Activated naive CD8-positive, alpha-beta T cell treated with anti-CD3 and anti-CD28 coated beads for 36 hours (primary cell): Measurements from ENCODE around the gene HOXA3. TPM values are rescaled to one million over a fixed set of nuclear protein-coding genes. Genes with fewer than 3 reads are reported as not detected.

Source experiments
- DNase-seq: peaks from one replicate; pipeline ENCODE4 v3.0.0; 2021
- H3K27ac Mint-ChIP-seq: one replicate; pipeline ENCODE4 v1.8.0; 2022; ENCODE audit warnings: mild to moderate bottlenecking, moderate library complexity, mixed read lengths
- H3K27me3 Mint-ChIP-seq: one replicate; pipeline ENCODE4 v1.8.0; 2022; ENCODE audit warnings: mild to moderate bottlenecking, mixed read lengths
- H3K36me3 Mint-ChIP-seq: one replicate; pipeline ENCODE4 v1.8.0; 2021; ENCODE audit warnings: mild to moderate bottlenecking, mixed read lengths
- H3K4me1 Mint-ChIP-seq: one replicate; pipeline ENCODE4 v1.8.0; 2021; ENCODE audit warnings: mixed read lengths
- H3K4me3 Mint-ChIP-seq: one replicate; pipeline ENCODE4 v1.8.0; 2022; ENCODE audit warnings: mild to moderate bottlenecking, moderate library complexity, mixed read lengths
- H3K9me3 Mint-ChIP-seq: one replicate; pipeline ENCODE4 v1.8.0; 2022; ENCODE audit warnings: mixed read lengths
- total RNA-seq, 2 experiments: library from RNA; stranded (reverse); gene quantifications; one replicate each; pipeline ENCODE4 v1.2.3, GENCODE V29; 2021

HOXA3 gene
- total RNA-seq, 2 experiments from 2014 or later = not detected

DNA sequence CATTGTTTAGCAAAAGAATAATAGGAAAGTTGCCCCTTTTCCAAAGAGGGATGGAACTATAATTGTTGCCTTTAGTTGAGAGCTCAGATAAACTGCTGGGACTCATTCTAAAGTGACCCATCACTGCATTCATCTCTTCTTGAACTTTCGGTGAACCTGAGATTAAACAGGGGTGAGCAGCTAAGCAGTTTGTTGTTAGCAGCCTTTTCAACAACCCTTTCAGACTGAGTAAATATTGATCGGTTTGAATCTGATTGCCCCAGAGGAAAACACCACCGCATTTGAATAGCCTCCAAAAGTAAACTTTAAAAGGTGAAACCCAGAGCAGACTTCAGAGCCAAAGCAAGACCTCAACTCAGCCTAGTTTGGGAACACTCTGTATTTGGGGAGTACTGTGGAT, 61.3 kb downstream of the HOXA3 start:
- peaks cover 99% of the 10 kb centered on the region for H3K27me3 Mint-ChIP-seq
- H3K4me1 Mint-ChIP-seq = peaks cover 14% of the 10 kb centered on the region
- DNase-seq = no peak
- H3K9me3 Mint-ChIP-seq = no peaks in the 10 kb centered on the region
- H3K4me3 Mint-ChIP-seq = no peak overlapping the region
- H3K36me3 Mint-ChIP-seq = no peaks in the 10 kb centered on the region
- no peak overlapping the region for H3K27ac Mint-ChIP-seq

DNA sequence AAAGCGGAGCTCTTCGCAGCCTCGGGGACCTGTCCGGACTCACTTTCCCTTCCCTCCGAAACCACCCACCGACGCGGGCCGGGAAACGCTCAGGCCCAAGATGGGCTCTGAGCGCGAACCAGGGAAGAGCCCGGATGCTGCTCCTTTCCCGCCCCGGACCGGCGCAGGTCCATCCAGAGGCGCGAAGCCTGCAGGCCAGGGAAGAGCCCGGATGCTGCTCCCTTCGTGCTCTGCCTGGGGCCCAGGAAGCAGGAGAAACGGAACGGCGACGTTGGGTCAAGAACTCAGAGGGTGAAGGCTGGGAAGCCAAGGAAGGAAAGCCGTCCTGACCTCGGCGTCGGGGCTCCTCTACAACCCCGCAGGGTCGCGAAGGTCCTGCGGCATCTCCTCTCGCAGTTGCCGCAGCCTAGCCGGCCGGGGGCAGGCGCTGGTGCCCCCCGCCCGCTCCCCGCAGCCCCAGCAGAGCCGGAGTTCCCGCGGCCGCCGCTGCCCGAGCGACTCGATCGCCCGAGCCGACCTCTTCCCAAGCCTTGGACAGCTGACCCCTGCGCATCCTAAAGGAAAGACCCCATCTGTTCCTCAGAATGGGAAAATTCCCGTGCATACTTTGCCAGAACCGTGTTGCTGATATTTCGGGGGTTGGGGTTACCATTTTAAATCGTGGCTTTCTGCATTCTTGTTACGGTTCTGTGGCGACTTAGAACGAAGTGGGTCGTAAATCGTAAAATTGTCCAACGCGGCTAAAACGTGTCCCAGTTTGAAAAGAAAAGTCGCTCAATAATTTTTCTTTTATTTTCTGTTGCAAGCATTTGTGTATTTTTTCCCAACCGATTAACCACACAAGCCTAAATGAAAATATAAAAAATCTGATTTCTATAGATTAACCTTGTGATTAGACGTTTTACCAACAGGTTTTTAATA, 64.1 kb downstream of the HOXA3 start:
- H3K36me3 Mint-ChIP-seq = no peaks in the 10 kb centered on the region
- peak overlapping the region; percentile 32 for H3K4me3 Mint-ChIP-seq
- peaks cover 4% of the 10 kb centered on the region for H3K4me1 Mint-ChIP-seq
- peaks cover 75% of the 10 kb centered on the region for H3K27me3 Mint-ChIP-seq
- DNase-seq = no peak
- H3K27ac Mint-ChIP-seq = no peak overlapping the region
- no peaks in the 10 kb centered on the region for H3K9me3 Mint-ChIP-seq

DNA sequence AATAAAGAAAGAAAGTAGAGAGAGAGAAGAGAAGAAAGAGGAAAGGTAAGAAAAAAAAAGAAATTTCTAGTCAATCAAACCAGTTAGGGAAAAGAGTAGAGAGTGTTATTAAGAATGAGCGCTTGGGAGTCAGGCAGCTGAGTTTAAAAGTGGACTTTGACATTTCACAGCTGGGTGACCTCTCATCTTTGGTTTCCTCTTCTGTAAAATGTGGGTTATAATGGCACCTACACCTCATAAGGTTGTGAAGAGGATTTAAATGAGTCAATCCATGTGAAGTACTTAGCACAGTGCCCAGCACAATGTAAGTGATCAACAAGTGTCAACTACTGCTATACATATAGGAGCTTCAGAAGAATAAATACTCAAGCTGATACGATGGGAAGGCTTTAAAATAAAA, 68.7 kb downstream of the HOXA3 start:
- H3K4me3 Mint-ChIP-seq = no peak overlapping the region
- no peak overlapping the region for H3K27ac Mint-ChIP-seq
- H3K36me3 Mint-ChIP-seq = no peaks in the 10 kb centered on the region
- peaks cover 9% of the 10 kb centered on the region for H3K4me1 Mint-ChIP-seq
- DNase-seq = no peak
- no peaks in the 10 kb centered on the region for H3K9me3 Mint-ChIP-seq
- peaks cover 32% of the 10 kb centered on the region for H3K27me3 Mint-ChIP-seq

DNA sequence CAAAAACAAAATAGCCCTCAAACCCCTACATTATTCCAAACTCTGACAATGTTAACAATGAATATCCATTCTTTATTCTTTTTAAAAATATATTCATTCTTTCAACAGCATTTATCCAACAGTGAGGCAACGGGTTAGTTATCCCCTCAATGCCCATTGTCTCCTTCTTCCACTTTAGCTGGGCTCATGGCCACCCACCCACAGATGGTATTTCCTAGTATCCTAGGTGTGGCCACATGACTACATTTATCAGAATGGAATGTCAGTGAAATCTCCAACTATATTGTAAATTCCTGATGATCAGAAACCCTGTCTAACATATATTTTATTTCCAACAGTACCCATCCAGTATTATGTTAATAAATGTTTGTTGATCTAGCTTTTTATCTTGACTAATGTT, 70.2 kb downstream of the HOXA3 start:
- DNase-seq = no peak
- peaks cover 5% of the 10 kb centered on the region for H3K4me1 Mint-ChIP-seq
- H3K9me3 Mint-ChIP-seq = no peaks in the 10 kb centered on the region
- H3K36me3 Mint-ChIP-seq = no peaks in the 10 kb centered on the region
- H3K4me3 Mint-ChIP-seq = no peak overlapping the region
- H3K27me3 Mint-ChIP-seq = peaks cover 18% of the 10 kb centered on the region
- no peak overlapping the region for H3K27ac Mint-ChIP-seq

DNA sequence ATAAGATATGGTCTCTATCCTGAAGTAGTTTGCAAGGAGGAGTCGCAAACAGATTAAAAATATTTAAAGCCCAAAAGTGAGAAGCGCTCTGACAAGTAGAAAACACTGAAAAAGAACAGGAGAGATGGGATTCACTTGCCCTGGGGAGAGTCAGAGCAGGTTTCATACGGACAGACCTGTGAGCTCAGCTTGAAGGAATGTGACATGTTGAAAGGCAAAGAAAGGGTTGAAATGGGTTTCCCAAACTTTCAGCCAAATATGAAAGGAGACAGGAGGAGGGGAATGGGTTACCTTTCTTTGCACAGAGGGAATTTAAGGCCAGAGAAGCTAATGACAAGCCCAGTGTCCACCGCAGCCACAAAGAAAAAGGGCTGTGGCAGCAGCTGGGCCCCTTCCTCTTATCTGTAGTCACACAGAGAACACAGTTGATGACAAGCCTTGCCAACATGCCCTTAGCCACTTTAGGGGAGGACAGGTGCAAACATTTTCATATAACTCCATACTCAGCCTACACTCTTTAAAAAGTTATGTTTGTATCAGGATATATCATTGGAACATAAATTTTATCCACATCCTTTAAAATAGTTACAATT, 71.4 kb downstream of the HOXA3 start:
- no peak for DNase-seq
- Mint-ChIP-seq H3K9me3 (no peaks in the 10 kb centered on the region), H3K36me3 (no peaks in the 10 kb centered on the region), H3K27ac (no peak overlapping the region), H3K4me1 (peaks cover 5% of the 10 kb centered on the region), H3K27me3 (peaks cover 6% of the 10 kb centered on the region), H3K4me3 (no peak overlapping the region)

DNA sequence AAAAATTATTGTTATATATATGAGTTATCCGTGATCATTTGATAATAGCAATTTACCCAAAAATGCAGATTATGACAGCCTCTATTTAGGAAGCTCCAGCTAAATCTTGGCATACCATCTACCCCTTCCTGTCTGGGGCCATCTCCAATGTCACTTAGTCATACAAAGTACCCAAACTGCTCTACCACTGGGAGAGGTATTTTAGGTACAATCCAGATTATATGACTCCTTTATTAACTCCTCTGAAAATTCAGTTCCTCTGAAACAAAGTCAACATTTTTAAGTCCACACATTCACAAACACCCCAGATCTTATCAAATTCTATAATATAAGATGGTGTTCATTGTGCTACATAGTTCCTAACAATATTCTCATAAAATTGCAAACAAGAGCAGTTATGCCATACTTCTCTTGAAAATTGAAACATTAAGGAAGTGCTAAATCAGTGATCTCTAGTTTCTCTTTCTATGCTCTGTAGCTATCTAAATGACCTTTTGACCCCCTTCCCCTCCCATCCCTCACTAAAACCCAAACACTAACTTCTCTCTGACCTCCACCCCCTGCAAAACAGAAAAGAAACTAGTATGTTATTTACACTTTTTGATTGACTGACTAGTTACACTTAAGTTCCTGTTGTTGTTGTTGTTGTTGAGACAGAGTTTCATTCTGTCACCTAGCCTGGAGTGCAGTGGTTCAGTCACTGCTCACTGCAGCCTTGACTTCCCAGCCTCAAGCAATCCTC, 73.0 kb downstream of the HOXA3 start:
- Mint-ChIP-seq H3K9me3 (no peaks in the 10 kb centered on the region), H3K36me3 (no peaks in the 10 kb centered on the region), H3K4me1 (peaks cover 5% of the 10 kb centered on the region), H3K27me3 (peaks cover 6% of the 10 kb centered on the region), H3K4me3 (no peak overlapping the region), H3K27ac (no peak overlapping the region)
- no peak for DNase-seq

DNA sequence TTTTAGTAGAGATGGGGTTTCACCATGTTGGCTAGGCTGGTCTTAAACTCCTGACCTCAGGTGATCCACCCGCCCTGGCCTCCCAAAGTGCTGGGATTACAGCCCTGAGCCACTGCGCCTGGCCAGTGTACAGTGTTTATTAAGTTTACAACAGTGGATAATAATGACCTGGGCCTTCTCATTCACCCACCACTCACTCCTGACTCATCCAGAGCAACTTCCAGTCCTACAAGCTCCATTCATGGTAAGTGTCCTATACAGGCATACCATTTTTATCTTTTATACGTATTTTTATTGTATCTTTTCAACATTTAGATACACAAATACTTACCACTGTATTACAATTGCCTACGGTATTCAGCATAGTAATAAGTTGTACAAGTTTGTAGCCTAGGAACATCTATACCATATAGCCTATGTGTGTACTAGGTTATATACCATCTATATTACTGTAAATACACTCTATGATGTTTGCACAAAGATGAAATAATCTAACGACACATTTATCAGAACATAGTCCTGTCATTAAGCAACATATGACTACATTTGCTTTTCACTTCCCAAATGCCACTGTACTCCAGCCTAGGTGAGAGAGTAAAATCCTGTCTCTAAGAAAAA, 73.7 kb downstream of the HOXA3 start:
- Mint-ChIP-seq H3K36me3 (no peaks in the 10 kb centered on the region), H3K9me3 (no peaks in the 10 kb centered on the region), H3K27ac (no peak overlapping the region), H3K4me1 (peaks cover 5% of the 10 kb centered on the region), H3K27me3 (peaks cover 6% of the 10 kb centered on the region), H3K4me3 (no peak overlapping the region)
- no peak for DNase-seq

DNA sequence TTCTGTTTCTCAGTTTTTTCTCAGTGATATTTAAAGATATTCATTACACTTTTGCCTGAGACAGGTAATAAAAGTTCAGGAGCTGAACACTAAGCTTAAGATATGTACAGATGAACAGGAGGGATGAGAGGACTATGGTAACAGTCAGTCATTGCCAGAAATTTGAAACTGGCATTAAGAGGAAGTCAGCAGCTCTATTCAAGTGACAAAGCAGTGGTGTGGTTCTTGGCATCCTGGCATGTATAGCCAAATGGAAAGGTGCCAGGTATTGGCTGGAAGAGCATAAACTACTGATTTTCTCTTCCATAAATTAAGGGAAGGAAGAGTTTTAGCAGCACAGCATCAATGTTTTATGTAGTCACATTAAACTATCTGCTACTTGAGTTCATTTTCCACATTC, 79.3 kb downstream of the HOXA3 start:
- no peak overlapping the region for H3K4me3 Mint-ChIP-seq
- no peaks in the 10 kb centered on the region for H3K9me3 Mint-ChIP-seq
- H3K4me1 Mint-ChIP-seq = no peaks in the 10 kb centered on the region
- H3K27me3 Mint-ChIP-seq = peaks cover 8% of the 10 kb centered on the region
- H3K27ac Mint-ChIP-seq = no peak overlapping the region
- H3K36me3 Mint-ChIP-seq = no peaks in the 10 kb centered on the region
- DNase-seq = no peak

DNA sequence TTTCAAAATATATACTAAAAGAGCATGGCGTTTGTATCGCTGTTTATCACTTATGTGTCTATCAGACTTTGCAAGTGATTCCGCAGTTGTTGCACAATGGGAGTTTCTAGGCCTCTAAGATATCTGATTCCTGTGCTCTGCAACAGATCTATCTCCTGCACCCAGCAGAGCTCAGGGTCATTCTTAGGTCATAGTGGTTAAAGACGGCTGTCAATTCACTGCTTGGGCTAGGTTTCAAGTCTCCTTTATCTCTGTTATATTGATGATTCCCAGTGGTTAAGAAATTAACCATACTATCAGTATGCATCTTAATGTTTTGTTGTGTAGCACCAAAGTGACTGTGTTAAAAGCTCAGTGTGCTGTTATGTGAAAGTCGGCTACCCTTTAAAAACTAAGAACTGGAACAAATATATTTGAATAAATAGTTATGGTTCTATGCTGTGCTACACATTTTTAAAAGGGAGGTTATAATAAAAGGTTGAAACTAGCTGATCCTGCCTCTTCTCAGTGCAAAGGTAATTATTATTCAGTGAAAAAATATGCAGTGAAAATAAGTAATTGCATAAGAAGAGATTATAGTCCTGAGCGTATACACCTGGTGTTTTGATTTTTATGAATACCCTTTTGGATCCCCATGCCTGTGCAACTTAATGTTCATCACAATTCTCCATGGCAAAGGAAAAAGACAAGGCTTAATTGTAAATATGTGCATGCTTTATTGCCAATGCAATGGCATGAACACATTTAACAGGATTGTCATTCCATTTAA, 80.6 kb downstream of the HOXA3 start:
- Mint-ChIP-seq H3K4me3 (no peak overlapping the region), H3K27ac (no peak overlapping the region), H3K4me1 (no peaks in the 10 kb centered on the region), H3K27me3 (peaks cover 11% of the 10 kb centered on the region), H3K9me3 (no peaks in the 10 kb centered on the region), H3K36me3 (no peaks in the 10 kb centered on the region)
- no peak for DNase-seq

DNA sequence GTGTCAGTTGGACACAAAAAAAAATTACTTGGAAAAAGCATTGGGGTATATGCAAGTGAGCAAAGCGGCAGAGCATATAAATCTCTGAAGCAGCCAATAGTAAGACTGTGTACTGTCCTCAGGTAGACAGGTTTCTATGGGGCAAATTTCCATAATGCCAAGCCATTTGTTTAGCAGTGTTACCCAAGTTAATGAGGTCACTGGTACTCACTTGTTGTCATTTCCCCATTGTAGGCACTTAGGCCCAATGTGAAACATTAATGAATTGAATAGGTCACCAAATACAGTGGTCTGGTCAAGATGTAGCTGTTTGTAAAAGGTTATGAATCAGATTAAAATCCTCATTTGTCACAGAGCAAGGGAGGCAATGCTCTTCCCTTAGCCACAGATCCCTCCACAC, 84.1 kb downstream of the HOXA3 start:
- no peaks in the 10 kb centered on the region for H3K36me3 Mint-ChIP-seq
- peaks cover 9% of the 10 kb centered on the region for H3K27me3 Mint-ChIP-seq
- no peak overlapping the region for H3K27ac Mint-ChIP-seq
- H3K4me3 Mint-ChIP-seq = no peak overlapping the region
- no peaks in the 10 kb centered on the region for H3K9me3 Mint-ChIP-seq
- DNase-seq = no peak
- H3K4me1 Mint-ChIP-seq = no peaks in the 10 kb centered on the region

DNA sequence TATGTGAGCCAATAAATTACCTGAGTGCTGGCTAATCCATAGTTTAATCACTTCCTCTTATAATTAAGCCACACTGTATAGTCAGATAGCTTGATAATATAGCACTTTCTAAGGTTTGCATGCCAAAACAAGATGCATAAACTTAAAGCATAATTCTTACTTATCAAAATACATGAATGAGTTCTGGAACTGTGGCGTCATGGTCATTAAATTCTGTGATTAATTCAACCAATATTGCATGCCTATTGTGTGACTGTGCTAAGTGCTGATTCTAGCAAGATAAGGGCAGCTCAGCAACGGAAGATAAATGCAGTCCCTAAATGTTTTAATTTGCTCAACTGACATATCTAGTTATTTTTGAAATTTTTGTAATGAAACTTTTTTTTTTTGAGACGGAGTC, 86.2 kb downstream of the HOXA3 start:
- DNase-seq = no peak
- Mint-ChIP-seq H3K36me3 (no peaks in the 10 kb centered on the region), H3K4me1 (no peaks in the 10 kb centered on the region), H3K9me3 (no peaks in the 10 kb centered on the region), H3K27ac (no peak overlapping the region), H3K4me3 (no peak overlapping the region), H3K27me3 (peaks cover 9% of the 10 kb centered on the region)

DNA sequence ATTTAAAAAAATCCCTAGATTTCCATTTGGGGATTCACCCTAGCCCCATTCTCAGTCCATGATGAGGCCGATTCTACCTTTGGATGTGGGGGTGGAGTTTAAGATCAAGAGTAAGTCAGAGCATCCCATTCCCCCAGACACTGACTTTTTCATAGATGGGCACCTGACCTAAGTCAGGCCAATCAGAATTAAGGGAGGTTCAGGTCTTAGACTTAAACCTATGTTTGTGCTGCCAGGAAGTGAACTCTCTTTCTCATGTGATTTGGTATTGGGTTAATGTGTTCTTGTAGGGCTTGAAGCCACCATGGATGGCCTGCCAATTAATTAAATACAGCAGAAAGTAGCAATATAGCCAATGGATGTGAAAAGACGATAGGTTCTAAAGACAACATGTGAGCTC, 86.7 kb downstream of the HOXA3 start:
- Mint-ChIP-seq H3K27me3 (peaks cover 11% of the 10 kb centered on the region), H3K4me3 (no peak overlapping the region)

DNA sequence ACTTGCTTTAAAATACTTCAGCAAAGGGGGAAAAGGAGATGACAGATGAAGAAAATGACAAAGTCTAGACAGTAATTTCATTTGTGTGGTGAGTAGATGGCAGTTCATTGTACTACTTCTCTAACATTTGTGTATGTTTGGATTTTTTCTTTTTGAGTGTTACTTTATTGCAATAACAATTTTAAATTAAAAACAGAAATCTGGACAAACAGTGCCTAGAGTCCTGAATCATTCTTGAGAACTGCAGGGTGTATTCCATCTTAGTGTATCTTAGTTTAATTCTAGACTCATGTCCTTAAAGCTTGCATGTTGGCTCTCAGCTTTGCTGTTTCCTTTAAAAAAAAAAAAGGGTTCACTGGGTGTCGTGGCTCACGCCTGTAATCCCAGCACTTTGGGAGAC, 87.7 kb downstream of the HOXA3 start:
- DNase-seq = no peak
- Mint-ChIP-seq H3K9me3 (no peaks in the 10 kb centered on the region), H3K4me3 (no peak overlapping the region), H3K4me1 (no peaks in the 10 kb centered on the region), H3K27ac (no peak overlapping the region), H3K36me3 (no peaks in the 10 kb centered on the region), H3K27me3 (peaks cover 19% of the 10 kb centered on the region)

More for the DNA sequence above, 86.7 kb downstream of the HOXA3 start:
- no peaks in the 10 kb centered on the region for H3K4me1 Mint-ChIP-seq
- no peaks in the 10 kb centered on the region for H3K36me3 Mint-ChIP-seq
- no peak for DNase-seq
- H3K27ac Mint-ChIP-seq = no peak overlapping the region
- H3K9me3 Mint-ChIP-seq = no peaks in the 10 kb centered on the region

DNA sequence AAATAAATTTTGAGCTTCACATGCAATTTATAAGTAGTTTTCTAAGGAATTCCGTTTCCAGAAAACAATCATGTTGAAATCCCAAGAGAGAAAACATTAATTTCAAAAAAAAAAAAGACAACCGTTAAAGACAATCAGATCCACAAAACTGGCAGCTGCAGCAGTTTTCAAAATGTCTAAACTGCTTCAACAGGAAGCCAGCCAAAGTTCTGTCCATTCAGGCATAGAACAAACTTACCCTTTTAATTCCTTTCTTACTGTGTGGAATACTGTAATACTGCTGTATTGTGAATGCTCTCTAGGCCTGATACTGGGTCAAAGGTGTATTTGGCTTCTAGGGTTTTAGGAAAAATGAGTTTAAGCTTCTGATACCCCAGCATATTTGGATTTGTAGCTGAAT, 88.2 kb downstream of the HOXA3 start:
- Mint-ChIP-seq H3K9me3 (no peaks in the 10 kb centered on the region), H3K4me3 (no peak overlapping the region), H3K27me3 (peaks cover 20% of the 10 kb centered on the region), H3K4me1 (no peaks in the 10 kb centered on the region), H3K27ac (no peak overlapping the region), H3K36me3 (no peaks in the 10 kb centered on the region)
- DNase-seq = no peak
